Mucosa of descending colon (tissue), 3 donors: ENCODE data around the gene FAM193B. TPM values are rescaled to one million over a fixed set of nuclear protein-coding genes. Genes with fewer than 3 reads are reported as not detected.
A peak's percentile ranks its signal among the peaks of the same experiment; 100 is the strongest.

Source experiments
- ATAC-seq: fragments of 200-7000 bp; cut with Tn5 transposase; one replicate; pipeline ENCODE4 v1.9.1; 2020; ENCODE audit warnings: mild to moderate bottlenecking, moderate library complexity
- DNase-seq, 3 donors: peaks; one replicate each; pipeline ENCODE4 v3.0.0-alpha.2; 2020
- H3K36me3 ChIP-seq: fragments of 200-600 bp; one replicate; pipeline ENCODE4 v1.8.0; 2021; ENCODE audit warnings: low read depth, mild to moderate bottlenecking
- H3K4me1 ChIP-seq: fragments of 200-600 bp; one replicate; pipeline ENCODE4 v1.8.0; 2021; ENCODE audit warnings: low read depth, mild to moderate bottlenecking
- H3K4me3 ChIP-seq: fragments of 200-600 bp; one replicate; pipeline ENCODE4 v1.8.0; 2021; ENCODE audit warnings: mild to moderate bottlenecking
- H3K9me3 ChIP-seq: fragments of 200-600 bp; one replicate; pipeline ENCODE4 v1.8.0; 2021; ENCODE audit warnings: mild to moderate bottlenecking
- CTCF ChIP-seq: fragments of 200-600 bp; IDR thresholded peaks from one replicate; pipeline ENCODE4 v1.8.0; 2022; ENCODE audit warnings: antibody characterized with exemption, mild to moderate bottlenecking
- intact Hi-C, 2 donors: fragments of 100-400 bp; cut with DNase I in 1 of 2; cut with micrococcal nuclease in 1 of 2; formaldehyde crosslinking; loops; one replicate each; pipeline versions ENCODE4 v1.11.0 to v1.11.1; 2022; cut with DNase I, micrococcal nuclease
- total RNA-seq, 3 donors: library from RNA; stranded (reverse); fragmentation: NEBNext Ultra II Directional in 2 of 3; extraction: Animal tissue kit (Norgen Biotek cat#: 25700) in 2 of 3; gene quantifications; one replicate each; pipeline versions ENCODE4 v1.2.1 to v1.2.4, GENCODE V29; 2021 to 2023
- donor health status: DM: no; HTN: no; CAD: no; lungs with moderate emphysema.
- donor health status: DM: no; HTN: no; CAD: no.
- donor health status: DM: no; HTN: yes; CAD: no.

FAM193B gene
- total RNA-seq, 3 donors from 2014 or later = 57.7 to 83.9 (median 75.2) TPM

- ATAC-seq (no peak), DNase-seq (peak in 1 of 3 donors; percentile 31)
- Histone ChIP-seq H3K36me3 (no peaks in the 10 kb centered on the region), H3K4me1 (peaks cover 8% of the 10 kb centered on the region), H3K9me3 (no peaks in the 10 kb centered on the region), H3K4me3 (no peak overlapping the region)
- no peak for TF ChIP-seq CTCF
- intact Hi-C loops = no loop called here
Measured at GRCh38 chr5:177552839-177553455, 1.4 kb downstream of the FAM193B start.

- Histone ChIP-seq H3K4me3 (no peak overlapping the region), H3K9me3 (no peaks in the 10 kb centered on the region), H3K36me3 (no peaks in the 10 kb centered on the region), H3K4me1 (peaks cover 8% of the 10 kb centered on the region)
- ATAC-seq (no peak), DNase-seq (no peak)
- intact Hi-C loops = no loop called here
- TF ChIP-seq CTCF = no peak
Measured at GRCh38 chr5:177550122-177550521, 4.2 kb downstream of the FAM193B start.

GRCh38 chr5:177548495-177548894, 5.9 kb downstream of the FAM193B start:
- ATAC-seq = no peak
- H3K4me1 ChIP-seq = peaks cover 8% of the 10 kb centered on the region
- H3K36me3 ChIP-seq = no peaks in the 10 kb centered on the region

DNA sequence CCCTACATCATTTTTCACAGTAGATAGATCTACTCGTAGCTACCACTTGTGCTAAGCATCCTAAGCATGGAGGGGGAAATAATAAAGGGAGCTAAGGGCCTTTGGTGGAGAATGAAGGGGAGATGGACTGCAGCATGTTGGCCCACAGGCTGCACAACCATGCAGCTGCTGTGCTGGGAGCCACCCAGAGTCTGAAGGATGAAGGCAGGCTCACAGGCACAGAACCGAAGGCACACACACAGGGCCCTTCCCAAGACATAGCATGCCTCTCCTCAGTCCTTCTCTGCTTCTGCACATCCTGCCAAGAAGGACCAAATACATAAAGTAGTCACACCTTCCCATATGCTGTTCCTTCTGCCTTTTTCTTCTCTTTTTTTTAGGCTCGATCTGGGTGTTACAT, 6.6 kb downstream of the FAM193B start:
- intact Hi-C loops = no loop called here
- Histone ChIP-seq H3K4me3 (no peak overlapping the region), H3K9me3 (no peaks in the 10 kb centered on the region), H3K4me1 (peaks cover under 1% of the 10 kb centered on the region), H3K36me3 (no peaks in the 10 kb centered on the region)
- no peak for DNase-seq
- no peak for TF ChIP-seq CTCF
- ATAC-seq = no peak

More at GRCh38 chr5:177548495-177548894, 5.9 kb downstream of the FAM193B start:
- intact Hi-C loops = no loop called here
- H3K4me3 ChIP-seq = no peak overlapping the region
- no peak for TF ChIP-seq CTCF
- DNase-seq = no peak
- H3K9me3 ChIP-seq = no peaks in the 10 kb centered on the region

DNA sequence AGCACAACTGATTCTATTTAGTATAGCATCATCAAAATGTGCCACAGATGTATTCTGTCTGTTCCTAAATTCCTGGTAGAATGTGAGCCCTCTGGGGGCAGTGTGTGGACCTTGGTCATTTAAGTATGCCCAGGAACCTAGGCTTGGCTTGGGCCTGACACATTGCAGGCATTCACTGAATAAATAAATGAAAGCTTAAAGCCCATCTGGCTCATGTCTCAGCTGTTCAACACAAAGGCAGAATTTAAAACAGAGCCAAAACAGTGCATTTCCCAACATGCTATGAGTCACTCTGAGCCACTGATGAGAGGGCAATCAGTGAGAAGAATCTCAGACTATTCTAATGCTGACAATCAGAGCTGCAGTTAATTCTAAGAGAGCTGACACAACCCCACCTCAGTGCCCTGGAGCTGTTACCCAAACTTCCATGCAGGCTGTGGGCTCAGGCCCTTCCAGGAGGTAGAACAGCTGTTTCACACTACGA, 8.1 kb downstream of the FAM193B start:
- Histone ChIP-seq H3K9me3 (no peaks in the 10 kb centered on the region), H3K4me3 (no peak overlapping the region), H3K4me1 (no peaks in the 10 kb centered on the region), H3K36me3 (no peaks in the 10 kb centered on the region)
- TF ChIP-seq CTCF = no peak
- intact Hi-C loops = no loop called here
- DNase-seq (peak in 1 of 3 donors; percentile 26), ATAC-seq (peak; percentile 71)
